H1 (cell line): ENCODE results near the gene CDT1. TPM values are rescaled to one million over a fixed set of nuclear protein-coding genes. Genes with fewer than 3 reads are reported as not detected.

Experiments used
- CTCF ChIA-PET: fragments of 300-600 bp; sonication (Branson Sonifier 250); formaldehyde crosslinking; loops from one replicate; lab custom pipeline; 2021; ENCODE audit not compliant: partially characterized antibody; lab: Charles Lee
- POLR2A ChIA-PET: fragments of 300-600 bp; sonication (Branson Sonifier 250); formaldehyde crosslinking; loops from one replicate; lab custom pipeline; 2021; ENCODE audit warnings: inconsistent platforms; ENCODE audit not compliant: partially characterized antibody; lab: Charles Lee
- DNase-seq, 2 experiments: peaks; one replicate each; pipeline versions ENCODE4 v3.0.0 to v3.0.0-alpha.2; 2010 to 2022; ENCODE audit warnings: low spot score in 2 of 2, low read depth in 1 of 2, mixed read lengths in 1 of 2
- FAIRE-seq: peaks from 2 replicates; lab custom pipeline; 2011; peaks lifted over from hg19 to GRCh38; lab: Jason Lieb, UNC
- H2AFZ ChIP-seq: 2 replicates; pipeline ENCODE4 v1.8.1; 2012; ENCODE audit warnings: low read length, inconsistent platforms
- H2AK5ac ChIP-seq: 2 replicates; pipeline ENCODE4 v1.6.1; 2013; ENCODE audit warnings: low read depth, low read length
- H2BK120ac ChIP-seq: replicated peaks from 2 replicates; pipeline ENCODE3; 2013; ENCODE audit warnings: low read depth, low read length, inconsistent platforms
- H2BK12ac ChIP-seq: 2 replicates; pipeline ENCODE4 v1.6.1; 2013; ENCODE audit warnings: low read depth, low read length
- H2BK15ac ChIP-seq: 2 replicates; pipeline ENCODE4 v1.6.1; 2013; ENCODE audit warnings: low read length
- H2BK20ac ChIP-seq: 2 replicates; pipeline ENCODE4 v1.6.1; 2013; ENCODE audit warnings: low read length
- H2BK5ac ChIP-seq: 2 replicates; pipeline ENCODE4 v1.6.1; 2013; ENCODE audit warnings: low read depth, low read length
- H3K14ac ChIP-seq: 2 replicates; pipeline ENCODE4 v1.6.1; 2013; ENCODE audit warnings: inconsistent platforms; ENCODE audit not compliant: insufficient read length
- H3K18ac ChIP-seq: 2 replicates; pipeline ENCODE4 v1.6.1; 2013; ENCODE audit warnings: low read length; ENCODE audit errors: extremely low read depth
- H3K23ac ChIP-seq: 2 replicates; pipeline ENCODE4 v1.6.1; 2013; ENCODE audit warnings: inconsistent platforms; ENCODE audit not compliant: insufficient read length
- H3K23me2 ChIP-seq: 2 replicates; pipeline ENCODE4 v1.6.1; 2013; ENCODE audit warnings: low read depth, low read length
- H3K27ac ChIP-seq: 2 replicates; pipeline ENCODE4 v1.6.1; 2011; ENCODE audit warnings: low read depth, low read length, inconsistent platforms
- H3K27me3 ChIP-seq, 4 experiments: replicated peaks in 1 of 4; 1 replicate in 1 of 4; 2 replicates in 3 of 4; pipeline versions ENCODE4 v1.6.1 to v1.8.1; 2011 to 2013; ENCODE audit warnings: low read length in 3 of 4, mild to moderate bottlenecking in 3 of 4, inconsistent platforms in 2 of 4, mixed read lengths in 2 of 4, moderate library complexity in 1 of 4; ENCODE audit not compliant: control insufficient read depth in 3 of 4, insufficient read depth in 3 of 4; ENCODE audit errors: extremely low read depth in 1 of 4
- H3K36me3 ChIP-seq, 4 experiments: 2 replicates each; pipeline versions ENCODE4 v1.6.1 to v1.8.1; 2011 to 2013; ENCODE audit warnings: mild to moderate bottlenecking in 4 of 4, low read length in 3 of 4, moderate library complexity in 2 of 4, control low read depth in 1 of 4, inconsistent platforms in 1 of 4; ENCODE audit not compliant: insufficient read depth in 4 of 4, control insufficient read depth in 2 of 4
- H3K4ac ChIP-seq: replicated peaks from 2 replicates; pipeline ENCODE3; 2013; ENCODE audit warnings: low read length, low read depth, mixed read lengths, inconsistent platforms; ENCODE audit not compliant: insufficient read length
- H3K4me1 ChIP-seq, 4 experiments: replicated peaks in 1 of 4; 1 replicate in 1 of 4; 2 replicates in 3 of 4; pipeline versions ENCODE4 v1.6.1 to v1.8.1; 2011 to 2013; ENCODE audit warnings: low read length in 3 of 4, inconsistent platforms in 2 of 4, mixed read lengths in 1 of 4; ENCODE audit not compliant: insufficient read depth in 4 of 4, control insufficient read depth in 3 of 4
- H3K4me2 ChIP-seq, 2 experiments: 2 replicates each; pipeline versions ENCODE4 v1.6.1 to v1.8.1; 2011 to 2013; ENCODE audit warnings: low read depth in 2 of 2, low read length in 2 of 2, control low read depth in 1 of 2, inconsistent platforms in 1 of 2, mild to moderate bottlenecking in 1 of 2; ENCODE audit not compliant: insufficient read depth in 1 of 2
- H3K4me3 ChIP-seq, 4 experiments: fragments of 200-600, 300-600 bp in 1 of 4; sonication (generic), shearing (Covaris generic), sonication (Bioruptor Twin) in 1 of 4; 2 replicates each; pipeline versions ENCODE4 v1.5.1 to v1.8.1; 2011 to 2016; ENCODE audit warnings: low read length in 4 of 4, low read depth in 3 of 4, control low read depth in 2 of 4, inconsistent platforms in 2 of 4, mild to moderate bottlenecking in 2 of 4, mixed read lengths in 1 of 4, moderate library complexity in 1 of 4; ENCODE audit not compliant: insufficient read depth in 2 of 4; ENCODE audit errors: extremely low read depth in 1 of 4
- H3K56ac ChIP-seq: replicated peaks from 2 replicates; pipeline ENCODE3; 2013; ENCODE audit warnings: low read depth, mild to moderate bottlenecking, mixed read lengths, low read length, inconsistent platforms; ENCODE audit not compliant: insufficient read length
- H3K79me1 ChIP-seq: 2 replicates; pipeline ENCODE4 v1.6.1; 2013; ENCODE audit warnings: low read depth, low read length, control low read depth
- H3K79me2 ChIP-seq, 2 experiments: 2 replicates each; pipeline versions ENCODE4 v1.6.1 to v1.8.1; 2012 to 2013; ENCODE audit warnings: low read length in 2 of 2, mild to moderate bottlenecking in 2 of 2, inconsistent platforms in 1 of 2; ENCODE audit not compliant: insufficient read depth in 2 of 2, control insufficient read depth in 1 of 2
- H3K9ac ChIP-seq, 4 experiments: replicated peaks in 1 of 4; 1 replicate in 1 of 4; 2 replicates in 3 of 4; pipeline versions ENCODE4 v1.6.1 to v1.8.1; 2011 to 2013; ENCODE audit warnings: low read depth in 3 of 4, low read length in 3 of 4, control low read depth in 2 of 4, mild to moderate bottlenecking in 2 of 4, moderate library complexity in 2 of 4, inconsistent platforms in 1 of 4; ENCODE audit errors: extremely low read depth in 1 of 4
- H3K9me3 ChIP-seq, 2 experiments: 2 replicates each; pipeline versions ENCODE4 v1.6.1 to v1.8.1; 2012 to 2013; ENCODE audit warnings: mild to moderate bottlenecking in 2 of 2, moderate library complexity in 2 of 2, control low read depth in 1 of 2, inconsistent platforms in 1 of 2, low read depth in 1 of 2, low read length in 1 of 2, mixed read lengths in 1 of 2; ENCODE audit not compliant: insufficient read depth in 2 of 2
- H4K20me1 ChIP-seq, 2 experiments: replicated peaks in 1 of 2; 2 replicates each; pipeline versions ENCODE3 to v1.8.1; 2011 to 2013; ENCODE audit warnings: inconsistent platforms in 2 of 2, low read length in 2 of 2, mild to moderate bottlenecking in 1 of 2; ENCODE audit not compliant: insufficient read depth in 2 of 2, control insufficient read depth in 1 of 2
- H4K5ac ChIP-seq: 2 replicates; pipeline ENCODE4 v1.6.1; 2013; ENCODE audit warnings: low read length, low read depth, mixed read lengths, inconsistent platforms; ENCODE audit not compliant: insufficient read length
- H4K8ac ChIP-seq: 2 replicates; pipeline ENCODE4 v1.8.0; 2013; ENCODE audit warnings: mild to moderate bottlenecking, moderate library complexity, low read length, inconsistent platforms; ENCODE audit not compliant: insufficient read depth; ENCODE audit errors: extremely low read depth
- H4K91ac ChIP-seq: replicated peaks from 2 replicates; pipeline ENCODE3; 2013; ENCODE audit warnings: low read length, mixed read lengths, inconsistent platforms; ENCODE audit not compliant: insufficient read length
- KDM1A ChIP-seq: fragments of 200-600, 300-600 bp; sonication (generic); IDR thresholded peaks from 2 replicates; pipeline ENCODE4 v1.7.1; 2016; ENCODE audit warnings: mild to moderate bottlenecking, low read length, borderline replicate concordance
- NANOG ChIP-seq: IDR thresholded peaks from 2 replicates; pipeline ENCODE4 v1.6.1; 2011; ENCODE audit warnings: low read length, low read depth, mild to moderate bottlenecking, inconsistent platforms; ENCODE audit not compliant: insufficient read depth, poor library complexity, severe bottlenecking
- SP4 ChIP-seq: IDR thresholded peaks from 2 replicates; pipeline ENCODE4 v1.6.1; 2012; ENCODE audit warnings: low read length, inconsistent platforms
- TCF12 ChIP-seq: IDR thresholded peaks from 2 replicates; pipeline ENCODE4 v1.6.1; 2011; ENCODE audit warnings: low read depth, mild to moderate bottlenecking, low read length
- WGBS, 2 experiments: shearing (Covaris generic) in 1 of 2; methylation state at CpG; one replicate each; pipeline versions ENCODE4 v1.1.6 to v1.1.7; 2013 to 2015; ENCODE audit warnings: low lambda C conversion rate in 2 of 2, mixed read lengths in 2 of 2, inconsistent platforms in 1 of 2, low coverage in 1 of 2, missing lambda C conversion rate in 1 of 2; ENCODE audit not compliant: insufficient replicate concordance in 2 of 2, insufficient coverage in 1 of 2, insufficient read length in 1 of 2; ENCODE audit errors: extremely low coverage in 1 of 2, missing lambda C conversion rate in 1 of 2; 5-methylcytosine and 5-hydroxymethylcytosine counted together
- polyA plus RNA-seq, 7 experiments: library from polyadenylated mRNA; depleted of rRNA in 3 of 7; stranded (reverse) in 5 of 7; unstranded in 2 of 7; fragments of >200 nt in 5 of 7; fragments of 200-250 nt in 2 of 7; gene quantifications; 1 replicate in 5 of 7; 2 replicates in 1 of 7; 4 replicates in 1 of 7; pipeline versions ENCODE4 v1.2.1 to v1.2.3, GENCODE V29; 2011 to 2013; ENCODE audit warnings: missing spikeins in 2 of 7, mixed read lengths in 2 of 7
- total RNA-seq: library from RNA; stranded (reverse); fragmentation: NEBNext Ultra II Directional; extraction: Animal tissue kit (Norgen Biotek cat#: 25700); gene quantifications from 2 replicates; pipeline ENCODE4 v1.2.1, GENCODE V29; 2021
- TF ChIP-seq, protein P1 (sequence below): IDR thresholded peaks from 2 replicates; pipeline ENCODE4 v1.6.1; 2012; ENCODE audit warnings: inconsistent platforms

The CDT1 gene
- total and polyA plus RNA-seq, 2 of the 8 experiments (the other 6 are each of a cell fraction or from before 2014, with no cell fraction given): 76.7 to 95.4 TPM

DNA sequence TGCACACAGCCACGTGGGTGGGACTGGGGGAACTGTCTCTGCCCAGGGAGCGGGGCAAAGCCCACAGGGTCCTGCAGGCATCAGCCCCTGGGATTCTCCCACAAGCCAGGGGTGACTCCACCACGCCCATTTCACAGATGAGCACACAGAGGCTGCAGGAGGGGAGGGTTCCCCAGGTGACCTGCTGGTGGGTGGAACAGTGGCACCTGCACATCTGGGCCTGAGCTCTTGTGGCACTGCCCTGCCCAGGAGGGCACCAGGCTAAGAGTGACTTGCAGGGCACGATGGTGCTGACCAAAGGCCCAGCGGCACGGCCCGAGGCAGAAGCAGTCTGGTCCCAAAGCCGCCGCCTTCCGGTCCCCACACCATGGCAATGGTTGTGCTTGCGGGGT is 42.5 kb upstream of the CDT1 start:
- no peaks in the 10 kb centered on the region for H3K9me3 ChIP-seq
- no peak overlapping the region for H2AK5ac ChIP-seq
- peaks cover 0 to 11% of the 10 kb centered on the region in 2 experiments for H4K20me1 ChIP-seq
- peaks cover 4 to 33% (median 28%) of the 10 kb centered on the region in 4 experiments for H3K4me1 ChIP-seq
- no peak overlapping the region for H2BK12ac ChIP-seq
- ChIA-PET CTCF (interaction anchor here (1.2 to 25.0 kb wide), 4 partner anchors 8 to 60 kb away, joined by 3 to 251 read pairs (median 96); no protein-coding TSS in a partner anchor), POLR2A (interaction anchor here (1.0 to 4.1 kb wide), 5 partner anchors 10 to 60 kb away, joined by 3 to 22 read pairs (median 3); no protein-coding TSS in a partner anchor)
- no peak overlapping the region for H4K5ac ChIP-seq
- H3K4ac ChIP-seq: no peak overlapping the region
- no peak overlapping the region for H3K14ac ChIP-seq
- H3K18ac ChIP-seq: no peak overlapping the region
- H3K27me3 ChIP-seq: no peaks in the 10 kb centered on the region
- no peak overlapping the region for H2BK15ac ChIP-seq
- FAIRE-seq (no peak), DNase-seq (no peak)
- H3K4me2 ChIP-seq: no peak overlapping the region
- no peak overlapping the region for H3K23ac ChIP-seq
- peaks cover 5% of the 10 kb centered on the region for H3K79me1 ChIP-seq
- no peak overlapping the region for H3K9ac ChIP-seq
- H4K8ac ChIP-seq: no peak overlapping the region
- H3K23me2 ChIP-seq: no peaks in the 10 kb centered on the region
- TF ChIP-seq, protein P1, sequence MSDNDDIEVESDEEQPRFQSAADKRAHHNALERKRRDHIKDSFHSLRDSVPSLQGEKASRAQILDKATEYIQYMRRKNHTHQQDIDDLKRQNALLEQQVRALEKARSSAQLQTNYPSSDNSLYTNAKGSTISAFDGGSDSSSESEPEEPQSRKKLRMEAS: no peak
- TF ChIP-seq TCF12 (no peak), NANOG (no peak), KDM1A (0 out of 2 replicates have a peak, but pooled peaks have one; percentile 39), SP4 (no peak)
- no peak overlapping the region for H3K4me3 ChIP-seq
- no peak overlapping the region for H2BK120ac ChIP-seq
- 97% methylated on average over 10 of the region's 11 CpGs; no CpG with 5 or more reads in 1 of the 2 experiments for WGBS, 2 experiments
- H3K27ac ChIP-seq: no peak overlapping the region
- H3K79me2 ChIP-seq: no peaks in the 10 kb centered on the region; a peak in 1 of 4 replicates
- no peak overlapping the region for H3K56ac ChIP-seq
- no peak overlapping the region for H4K91ac ChIP-seq
- no peak overlapping the region for H2BK5ac ChIP-seq
- H2BK20ac ChIP-seq: no peak overlapping the region
- no peak overlapping the region for H2AFZ ChIP-seq
- no peaks in the 10 kb centered on the region for H3K36me3 ChIP-seq
